DND-41 (cell line): Measurements from ENCODE around the gene SLC35F5.

Source experiments
- ATAC-seq: fragments of 200-7000 bp; cut with Tn5 transposase; 3 replicates; pipeline ENCODE4 v1.9.1; 2021; ENCODE audit warnings: low read depth; ENCODE audit not compliant: insufficient read depth
- DNase-seq: peaks from one replicate; pipeline ENCODE4 v3.0.0-alpha.2; 2020
- H2AFZ ChIP-seq: 2 replicates; pipeline ENCODE4 v1.6.0; 2012; ENCODE audit warnings: low read depth, low read length
- H3K27ac ChIP-seq: 2 replicates; pipeline ENCODE4 v1.5.1; 2012; ENCODE audit warnings: low read length, inconsistent platforms
- H3K27me3 ChIP-seq: fragments of 200-600 bp; sonication (generic); 2 replicates; pipeline ENCODE4 v1.6.0; 2012; ENCODE audit warnings: low read length, mild to moderate bottlenecking, inconsistent platforms; ENCODE audit not compliant: insufficient read depth, poor library complexity
- H3K36me3 ChIP-seq: 2 replicates; pipeline ENCODE4 v1.5.1; 2012; ENCODE audit warnings: low read length, inconsistent platforms; ENCODE audit not compliant: insufficient read depth
- H3K4me1 ChIP-seq: 2 replicates; pipeline ENCODE4 v1.5.1; 2012; ENCODE audit warnings: mild to moderate bottlenecking, low read length; ENCODE audit not compliant: insufficient read depth
- H3K4me2 ChIP-seq: 2 replicates; pipeline ENCODE4 v1.6.0; 2012; ENCODE audit warnings: mild to moderate bottlenecking, moderate library complexity, low read length, inconsistent platforms; ENCODE audit not compliant: insufficient read depth
- H3K4me3 ChIP-seq, 2 experiments: fragments of 200-600 bp in 1 of 2; shearing (Covaris generic) in 1 of 2; 2 replicates each; pipeline ENCODE4 v1.5.1; 2012 to 2016; ENCODE audit warnings: inconsistent platforms in 2 of 2, low read length in 2 of 2, mild to moderate bottlenecking in 2 of 2, low read depth in 1 of 2, moderate library complexity in 1 of 2
- H3K79me2 ChIP-seq: 2 replicates; pipeline ENCODE4 v1.6.0; 2012; ENCODE audit warnings: low read length, inconsistent platforms; ENCODE audit not compliant: insufficient read depth
- H3K9ac ChIP-seq: 2 replicates; pipeline ENCODE4 v1.6.0; 2012; ENCODE audit warnings: low read depth, mild to moderate bottlenecking, inconsistent platforms, low read length, moderate library complexity
- H3K9me3 ChIP-seq: 2 replicates; pipeline ENCODE4 v1.5.1; 2012; ENCODE audit warnings: low read length, moderate library complexity, mild to moderate bottlenecking, inconsistent platforms; ENCODE audit not compliant: insufficient read depth, severe bottlenecking
- H4K20me1 ChIP-seq: 2 replicates; pipeline ENCODE4 v1.6.0; 2012; ENCODE audit warnings: low read length; ENCODE audit not compliant: insufficient read depth
- EZH2 ChIP-seq: IDR thresholded peaks from 3 replicates; pipeline ENCODE4 v1.6.1; 2012; ENCODE audit warnings: borderline replicate concordance, low read depth, mild to moderate bottlenecking, moderate library complexity, low read length, inconsistent platforms; ENCODE audit not compliant: severe bottlenecking
- TF ChIP-seq, protein P1 (sequence below): IDR thresholded peaks from 2 replicates; pipeline ENCODE4 v1.5.1; 2012; ENCODE audit warnings: borderline replicate concordance, low read length, moderate library complexity, mild to moderate bottlenecking; ENCODE audit not compliant: poor library complexity, severe bottlenecking; ENCODE audit errors: extremely low read depth

The SLC35F5 gene

GRCh38 chr2:113685471-113685870 lies 71.0 kb downstream of the SLC35F5 start:
- no peaks in the 10 kb centered on the region for H3K4me1 ChIP-seq
- TF ChIP-seq EZH2 = no peak
- TF ChIP-seq, protein P1, sequence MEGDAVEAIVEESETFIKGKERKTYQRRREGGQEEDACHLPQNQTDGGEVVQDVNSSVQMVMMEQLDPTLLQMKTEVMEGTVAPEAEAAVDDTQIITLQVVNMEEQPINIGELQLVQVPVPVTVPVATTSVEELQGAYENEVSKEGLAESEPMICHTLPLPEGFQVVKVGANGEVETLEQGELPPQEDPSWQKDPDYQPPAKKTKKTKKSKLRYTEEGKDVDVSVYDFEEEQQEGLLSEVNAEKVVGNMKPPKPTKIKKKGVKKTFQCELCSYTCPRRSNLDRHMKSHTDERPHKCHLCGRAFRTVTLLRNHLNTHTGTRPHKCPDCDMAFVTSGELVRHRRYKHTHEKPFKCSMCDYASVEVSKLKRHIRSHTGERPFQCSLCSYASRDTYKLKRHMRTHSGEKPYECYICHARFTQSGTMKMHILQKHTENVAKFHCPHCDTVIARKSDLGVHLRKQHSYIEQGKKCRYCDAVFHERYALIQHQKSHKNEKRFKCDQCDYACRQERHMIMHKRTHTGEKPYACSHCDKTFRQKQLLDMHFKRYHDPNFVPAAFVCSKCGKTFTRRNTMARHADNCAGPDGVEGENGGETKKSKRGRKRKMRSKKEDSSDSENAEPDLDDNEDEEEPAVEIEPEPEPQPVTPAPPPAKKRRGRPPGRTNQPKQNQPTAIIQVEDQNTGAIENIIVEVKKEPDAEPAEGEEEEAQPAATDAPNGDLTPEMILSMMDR = no peak
- H3K27ac ChIP-seq = no peak overlapping the region
- H3K27me3 ChIP-seq = no peaks in the 10 kb centered on the region
- H3K9me3 ChIP-seq = no peaks in the 10 kb centered on the region
- H3K79me2 ChIP-seq = no peaks in the 10 kb centered on the region
- no peak overlapping the region for H3K4me2 ChIP-seq
- H2AFZ ChIP-seq = no peak overlapping the region
- no peak overlapping the region for H3K4me3 ChIP-seq
- H4K20me1 ChIP-seq = no peaks in the 10 kb centered on the region
- no peak overlapping the region for H3K9ac ChIP-seq
- ATAC-seq = no peak
- no peaks in the 10 kb centered on the region for H3K36me3 ChIP-seq
- DNase-seq = no peak

- Histone ChIP-seq H3K4me3 (no peak overlapping the region), H3K27ac (no peak overlapping the region), H3K9me3 (no peaks in the 10 kb centered on the region), H3K36me3 (no peaks in the 10 kb centered on the region), H3K79me2 (no peaks in the 10 kb centered on the region), H3K27me3 (no peaks in the 10 kb centered on the region), H3K4me1 (no peaks in the 10 kb centered on the region), H4K20me1 (no peaks in the 10 kb centered on the region), H2AFZ (no peak overlapping the region), H3K9ac (no peak overlapping the region), H3K4me2 (no peak overlapping the region)
- DNase-seq (no peak), ATAC-seq (no peak)
- TF ChIP-seq, protein P1 = no peak
- TF ChIP-seq EZH2 = no peak
Measured at GRCh38 chr2:113679457-113679856, 77.0 kb downstream of the SLC35F5 start.

DNA sequence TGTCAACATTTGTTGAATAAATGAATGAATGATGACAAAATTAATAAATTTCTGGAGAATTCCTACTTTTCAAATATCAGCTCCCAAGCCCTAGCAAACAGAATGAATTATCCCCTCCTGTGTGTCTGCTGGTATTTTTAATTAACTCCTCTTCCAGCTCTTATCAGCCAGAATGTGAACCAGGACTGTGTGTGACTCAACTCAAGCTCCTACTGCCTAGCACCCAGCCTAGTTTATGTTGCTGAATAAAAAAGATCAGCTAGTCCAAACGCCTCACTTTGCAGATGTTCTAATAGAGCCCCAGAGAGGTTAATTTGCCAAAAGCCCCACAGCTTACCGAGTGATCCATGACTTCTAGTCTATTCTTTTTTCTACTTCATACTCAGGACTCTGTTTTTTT lies 79.1 kb downstream of the SLC35F5 start:
- Histone ChIP-seq H3K27me3 (no peaks in the 10 kb centered on the region), H3K4me2 (no peak overlapping the region), H3K9me3 (no peaks in the 10 kb centered on the region), H3K4me1 (no peaks in the 10 kb centered on the region), H3K36me3 (no peaks in the 10 kb centered on the region), H3K27ac (no peak overlapping the region), H2AFZ (no peak overlapping the region), H4K20me1 (no peaks in the 10 kb centered on the region), H3K79me2 (no peaks in the 10 kb centered on the region), H3K9ac (no peak overlapping the region), H3K4me3 (no peak overlapping the region)
- TF ChIP-seq, protein P1 = no peak
- no peak for ATAC-seq
- DNase-seq = no peak
